Activated naive CD8-positive, alpha-beta T cell treated with anti-CD3 and anti-CD28 coated beads, Interleukin-2, amount 10 ng/mL, durations not matched to agents 7 days and 5 days (primary cell): ENCODE results near the gene LMTK2. TPM values are rescaled to one million over a fixed set of nuclear protein-coding genes. Genes with fewer than 3 reads are reported as not detected.

Source experiments
- ATAC-seq: fragments of 150-1000 bp; cut with Tn5 transposase; one replicate; pipeline ENCODE4 v1.10.0; 2021; ENCODE audit warnings: low read depth, moderate library complexity
- POLR2A ChIA-PET: fragments of 350-600 bp; sonication (Branson Sonifier 250); formaldehyde crosslinking; loops from one replicate; lab custom pipeline; 2021; ENCODE audit warnings: antibody characterized with exemption; lab: Charles Lee
- DNase-seq: peaks from one replicate; pipeline ENCODE4 v3.0.0; 2021
- H3K27ac Mint-ChIP-seq: one replicate; pipeline ENCODE4 v1.8.0; 2022; ENCODE audit warnings: mild to moderate bottlenecking, mixed read lengths
- H3K27me3 Mint-ChIP-seq: one replicate; pipeline ENCODE4 v1.8.0; 2022; ENCODE audit warnings: mild to moderate bottlenecking, moderate library complexity, mixed read lengths
- H3K36me3 Mint-ChIP-seq: one replicate; pipeline ENCODE4 v1.8.0; 2021; ENCODE audit warnings: mild to moderate bottlenecking, mixed read lengths
- H3K4me1 Mint-ChIP-seq: one replicate; pipeline ENCODE4 v1.8.0; 2021; ENCODE audit warnings: mixed read lengths
- H3K4me3 Mint-ChIP-seq: one replicate; pipeline ENCODE4 v1.8.0; 2022; ENCODE audit warnings: mild to moderate bottlenecking, moderate library complexity, mixed read lengths
- H3K9me3 Mint-ChIP-seq: one replicate; pipeline ENCODE4 v1.8.0; 2021; ENCODE audit warnings: mixed read lengths
- total RNA-seq, 2 experiments: library from RNA; stranded (reverse); gene quantifications; one replicate each; pipeline ENCODE4 v1.2.3, GENCODE V29; 2021

The LMTK2 gene
- total RNA-seq, 2 experiments from 2014 or later, result 13.1 to 13.5 TPM

DNA sequence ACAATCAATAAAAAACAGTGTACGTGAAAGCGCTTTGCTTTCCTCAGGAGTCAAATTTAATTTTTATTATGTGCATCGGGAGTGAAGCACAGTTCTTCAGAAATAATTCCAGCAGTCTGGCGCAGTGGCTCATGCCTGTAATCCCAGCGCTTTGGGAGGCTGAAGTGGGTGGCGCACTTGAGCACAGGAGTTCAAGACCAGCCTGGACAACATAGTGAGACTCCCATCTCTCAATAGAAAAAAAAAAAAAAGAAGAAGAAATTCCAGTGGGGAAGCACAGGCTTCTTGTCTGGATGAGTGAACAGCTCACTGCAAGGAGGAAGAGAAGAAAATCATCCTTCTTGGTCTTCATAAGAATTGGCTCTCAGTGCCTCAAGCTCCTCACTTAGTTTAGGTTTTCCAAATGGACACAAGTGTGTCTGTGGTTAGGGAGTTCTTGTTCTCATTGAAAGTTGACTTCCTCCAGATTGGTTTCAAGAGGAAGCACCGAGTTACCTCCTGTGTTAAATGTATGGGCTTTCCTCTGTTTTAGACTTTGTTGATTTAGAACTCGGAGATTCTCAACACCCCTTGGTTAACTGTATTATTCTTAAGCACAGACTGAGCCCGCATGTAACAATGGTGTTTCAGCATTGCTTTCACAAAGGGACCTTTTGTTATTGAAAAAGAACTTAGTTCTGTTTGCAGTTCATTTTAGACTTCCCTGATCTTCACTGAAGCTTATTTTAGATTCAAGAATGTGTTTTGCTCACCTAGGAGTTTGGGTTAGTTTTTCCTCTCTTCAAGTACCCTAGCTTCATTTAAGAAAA, 28.0 kb downstream of the LMTK2 start:
- ATAC-seq, result no peak
- Mint-ChIP-seq H3K4me1 (peaks cover 27% of the 10 kb centered on the region), H3K27ac (no peak overlapping the region), H3K9me3 (no peaks in the 10 kb centered on the region), H3K36me3 (peaks cover 15% of the 10 kb centered on the region), H3K4me3 (no peak overlapping the region), H3K27me3 (peaks cover 48% of the 10 kb centered on the region)
- POLR2A ChIA-PET, result no interaction called here
- DNase-seq, result no peak

GRCh38 chr7:98135984-98136383, 29.3 kb downstream of the LMTK2 start:
- peaks cover 26% of the 10 kb centered on the region for H3K4me1 Mint-ChIP-seq
- no peak overlapping the region for H3K4me3 Mint-ChIP-seq
- peaks cover 35% of the 10 kb centered on the region for H3K27me3 Mint-ChIP-seq
- H3K36me3 Mint-ChIP-seq, result peaks cover 17% of the 10 kb centered on the region
- DNase-seq (no peak), ATAC-seq (no peak)
- no peaks in the 10 kb centered on the region for H3K9me3 Mint-ChIP-seq
- POLR2A ChIA-PET, result no interaction called here
- no peak overlapping the region for H3K27ac Mint-ChIP-seq

- H3K27ac Mint-ChIP-seq, result no peak overlapping the region
- H3K36me3 Mint-ChIP-seq, result peaks cover 17% of the 10 kb centered on the region
- peaks cover 22% of the 10 kb centered on the region for H3K4me1 Mint-ChIP-seq
- POLR2A ChIA-PET, result interaction anchor here (0.5 to 0.9 kb wide), 2 partner anchors 18 to 30 kb away, joined by 3 read pairs; no protein-coding TSS in a partner anchor
- H3K4me3 Mint-ChIP-seq, result no peak overlapping the region
- no peaks in the 10 kb centered on the region for H3K9me3 Mint-ChIP-seq
- H3K27me3 Mint-ChIP-seq, result peaks cover 31% of the 10 kb centered on the region
- ATAC-seq (no peak), DNase-seq (no peak)
These were observed 29.8 kb downstream of the LMTK2 start for GRCh38 chr7:98136423-98136822.

DNA sequence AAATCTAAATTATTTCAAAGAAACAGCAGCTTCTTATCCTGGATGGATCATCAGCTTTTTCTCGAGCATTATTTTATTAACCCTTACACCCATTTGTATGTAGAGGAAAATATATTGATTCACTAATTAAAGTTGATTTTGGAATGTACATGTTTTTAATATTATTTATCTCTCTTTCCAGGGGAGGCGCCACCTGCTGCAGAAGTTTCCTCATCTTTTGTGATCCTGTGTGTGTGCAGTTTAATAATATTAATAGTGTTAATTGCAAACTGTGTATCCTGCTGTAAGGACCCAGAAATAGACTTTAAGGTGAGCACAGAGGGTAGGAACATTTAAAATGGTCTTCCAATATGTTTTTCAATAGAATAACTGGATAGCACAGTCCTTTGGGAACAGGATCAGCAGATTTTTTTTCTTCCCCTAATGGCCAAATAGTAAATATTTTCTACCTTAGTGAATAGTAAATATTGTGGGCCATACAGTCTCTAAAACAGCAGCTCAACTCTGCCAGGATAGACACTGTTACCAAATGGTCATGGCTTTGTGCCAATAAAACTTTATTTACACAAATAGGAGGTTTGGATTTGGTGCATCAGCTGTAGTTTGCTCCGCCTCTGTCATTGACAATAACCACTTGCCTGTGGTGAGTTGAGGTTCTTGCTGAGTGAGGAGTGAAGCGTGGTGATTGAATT, 30.6 kb downstream of the LMTK2 start:
- Mint-ChIP-seq H3K36me3 (peaks cover 20% of the 10 kb centered on the region), H3K4me3 (no peak overlapping the region), H3K27ac (no peak overlapping the region)

DNA sequence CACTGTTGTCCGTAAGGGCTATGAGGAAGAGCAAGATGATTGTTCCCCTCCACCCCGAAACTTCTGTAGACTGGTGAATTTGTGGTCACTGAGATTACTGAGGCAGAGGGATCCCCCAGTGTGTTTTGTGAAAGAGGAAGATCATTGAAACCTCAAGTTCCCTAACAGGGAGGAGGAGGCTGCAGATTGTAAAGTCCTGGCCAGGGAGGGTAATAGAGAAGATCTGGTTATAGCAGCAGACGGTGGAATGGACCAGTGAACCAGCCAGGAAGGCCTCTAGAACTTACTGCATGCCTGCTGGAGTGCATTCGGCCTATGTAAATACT, 31.1 kb downstream of the LMTK2 start:
- POLR2A ChIA-PET, result no interaction called here

More for the DNA sequence above, 30.6 kb downstream of the LMTK2 start:
- no peaks in the 10 kb centered on the region for H3K9me3 Mint-ChIP-seq
- H3K4me1 Mint-ChIP-seq, result peaks cover 16% of the 10 kb centered on the region
- POLR2A ChIA-PET, result interaction anchor here (0.5 to 0.9 kb wide), 2 partner anchors 17 to 31 kb away, joined by 3 read pairs; no protein-coding TSS in a partner anchor
- ATAC-seq, result no peak
- no peak for DNase-seq
- H3K27me3 Mint-ChIP-seq, result peaks cover 26% of the 10 kb centered on the region

DNA sequence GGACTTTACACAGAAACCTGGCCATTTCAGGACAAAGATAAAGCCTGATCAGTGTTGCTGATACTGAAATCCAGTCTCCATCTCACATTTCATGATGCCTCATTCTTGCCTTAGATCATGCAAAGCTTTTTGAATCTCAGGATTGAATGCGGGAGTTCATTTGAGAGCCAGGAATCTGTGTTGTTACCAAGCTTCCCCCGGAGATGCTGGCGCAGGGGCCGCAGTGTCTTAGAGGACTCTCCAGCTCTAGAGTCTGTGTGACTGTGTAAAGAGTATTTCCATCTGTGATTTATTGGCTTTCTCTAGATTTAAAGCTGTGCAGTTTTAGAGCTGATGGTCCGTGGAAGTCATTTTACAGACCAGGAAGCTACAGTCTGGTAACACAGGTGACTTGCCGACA, 32.0 kb downstream of the LMTK2 start:
- H3K27me3 Mint-ChIP-seq, result peaks cover 23% of the 10 kb centered on the region
- POLR2A ChIA-PET, result no interaction called here
- H3K27ac Mint-ChIP-seq, result no peak overlapping the region
- H3K4me3 Mint-ChIP-seq, result no peak overlapping the region
- peaks cover 25% of the 10 kb centered on the region for H3K36me3 Mint-ChIP-seq
- no peaks in the 10 kb centered on the region for H3K9me3 Mint-ChIP-seq
- ATAC-seq, result no peak
- DNase-seq, result no peak
- peaks cover 6% of the 10 kb centered on the region for H3K4me1 Mint-ChIP-seq

More for the DNA sequence above, 31.1 kb downstream of the LMTK2 start:
- H3K27me3 Mint-ChIP-seq, result peaks cover 26% of the 10 kb centered on the region
- no peaks in the 10 kb centered on the region for H3K9me3 Mint-ChIP-seq
- H3K27ac Mint-ChIP-seq, result no peak overlapping the region
- no peak for ATAC-seq
- H3K36me3 Mint-ChIP-seq, result peaks cover 20% of the 10 kb centered on the region
- no peak for DNase-seq
- H3K4me3 Mint-ChIP-seq, result no peak overlapping the region
- peaks cover 15% of the 10 kb centered on the region for H3K4me1 Mint-ChIP-seq

GRCh38 chr7:98142658-98143057, 36.0 kb downstream of the LMTK2 start:
- ATAC-seq (no peak), DNase-seq (no peak)
- Mint-ChIP-seq H3K4me1 (no peaks in the 10 kb centered on the region), H3K27ac (no peak overlapping the region), H3K36me3 (peaks cover 39% of the 10 kb centered on the region), H3K9me3 (peaks cover 3% of the 10 kb centered on the region), H3K27me3 (no peaks in the 10 kb centered on the region), H3K4me3 (no peak overlapping the region)
- POLR2A ChIA-PET, result no interaction called here

DNA sequence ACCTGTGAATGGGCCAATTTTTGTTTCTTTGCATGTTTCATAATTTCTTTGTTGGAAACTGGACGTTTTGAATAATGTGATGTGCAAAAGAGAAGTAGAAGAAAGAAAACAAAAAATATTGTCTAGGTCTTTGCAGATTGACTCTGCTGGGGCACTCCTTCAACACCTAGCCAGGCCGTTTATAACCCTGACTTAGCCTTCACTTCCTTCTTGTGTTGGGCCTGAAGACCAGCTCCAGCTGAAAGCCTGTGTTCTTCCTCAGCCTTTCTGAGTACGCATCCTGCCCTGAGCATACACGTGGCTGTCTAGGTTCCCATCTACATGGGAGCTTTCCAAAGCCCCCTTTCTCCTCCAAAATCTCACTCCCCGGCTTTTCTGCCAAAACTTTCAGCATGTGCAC, 41.9 kb downstream of the LMTK2 start:
- DNase-seq, result no peak

GRCh38 chr7:98149116-98149692, 42.5 kb downstream of the LMTK2 start:
- Mint-ChIP-seq H3K4me3 (no peak overlapping the region), H3K36me3 (peaks cover 20% of the 10 kb centered on the region)

More for the DNA sequence above, 41.9 kb downstream of the LMTK2 start:
- ATAC-seq, result no peak
- Mint-ChIP-seq H3K27me3 (no peaks in the 10 kb centered on the region), H3K27ac (no peak overlapping the region), H3K9me3 (peaks cover 3% of the 10 kb centered on the region), H3K36me3 (peaks cover 20% of the 10 kb centered on the region), H3K4me1 (no peaks in the 10 kb centered on the region), H3K4me3 (no peak overlapping the region)
- POLR2A ChIA-PET, result no interaction called here

GRCh38 chr7:98151884-98152283, 45.2 kb downstream of the LMTK2 start:
- DNase-seq (no peak), ATAC-seq (no peak)
- H3K27me3 Mint-ChIP-seq, result no peaks in the 10 kb centered on the region
- H3K36me3 Mint-ChIP-seq, result peaks cover 17% of the 10 kb centered on the region
- POLR2A ChIA-PET, result no interaction called here
- no peak overlapping the region for H3K27ac Mint-ChIP-seq
- no peak overlapping the region for H3K4me3 Mint-ChIP-seq
- no peaks in the 10 kb centered on the region for H3K4me1 Mint-ChIP-seq
- no peaks in the 10 kb centered on the region for H3K9me3 Mint-ChIP-seq

More at GRCh38 chr7:98149116-98149692, 42.5 kb downstream of the LMTK2 start:
- ATAC-seq (no peak), DNase-seq (no peak)
- H3K9me3 Mint-ChIP-seq, result peaks cover 3% of the 10 kb centered on the region
- no peaks in the 10 kb centered on the region for H3K4me1 Mint-ChIP-seq
- H3K27ac Mint-ChIP-seq, result no peak overlapping the region
- no peaks in the 10 kb centered on the region for H3K27me3 Mint-ChIP-seq
- POLR2A ChIA-PET, result no interaction called here

DNA sequence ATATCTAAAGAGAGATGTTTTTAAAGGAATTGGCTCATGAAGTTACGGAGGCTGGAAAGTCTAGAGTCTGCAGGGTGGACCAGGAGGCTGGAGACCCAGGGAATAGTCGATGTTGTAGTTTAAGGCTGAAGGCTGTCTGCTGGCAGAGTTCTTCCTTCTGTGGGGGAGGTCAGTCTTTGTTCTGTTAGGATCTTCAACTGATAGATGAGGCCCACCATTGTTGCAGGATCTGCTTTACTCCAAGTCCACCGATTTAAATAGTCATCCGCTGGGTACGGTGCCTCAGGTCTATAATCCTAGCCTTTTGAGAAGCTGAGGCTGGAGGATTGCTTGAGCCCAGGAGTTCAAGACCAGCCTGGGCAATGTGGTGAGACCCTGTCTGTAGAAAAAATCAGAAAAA, 50.0 kb downstream of the LMTK2 start:
- Mint-ChIP-seq H3K27ac (no peak overlapping the region), H3K27me3 (no peaks in the 10 kb centered on the region), H3K36me3 (peaks cover 20% of the 10 kb centered on the region), H3K4me3 (no peak overlapping the region), H3K9me3 (no peaks in the 10 kb centered on the region), H3K4me1 (no peaks in the 10 kb centered on the region)
- POLR2A ChIA-PET, result interaction anchor here (0.7 kb wide), 1 partner anchor 12 kb away, joined by 4 read pairs; no protein-coding TSS in a partner anchor
- DNase-seq (no peak), ATAC-seq (no peak)

DNA sequence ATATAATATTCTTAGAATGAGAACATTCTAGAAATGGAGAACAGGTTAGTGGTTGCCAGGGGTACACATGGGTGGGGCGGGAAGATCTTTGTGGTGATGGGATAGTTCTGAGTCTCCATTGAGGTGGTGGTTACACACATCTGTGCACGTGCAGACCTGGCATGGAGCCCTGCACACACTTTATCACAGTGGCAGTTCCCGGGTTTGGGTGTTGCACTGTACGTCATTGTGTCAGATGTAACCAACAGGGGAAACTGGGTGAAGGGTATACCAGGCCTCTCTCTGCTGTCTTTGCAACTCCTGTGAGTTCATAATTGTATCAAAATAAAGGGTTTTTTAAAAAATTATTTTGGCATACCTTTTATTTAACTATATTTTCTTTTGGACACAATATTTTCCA, 51.1 kb downstream of the LMTK2 start:
- H3K27ac Mint-ChIP-seq, result no peak overlapping the region
- DNase-seq, result no peak
- no peaks in the 10 kb centered on the region for H3K27me3 Mint-ChIP-seq
- no peak overlapping the region for H3K4me3 Mint-ChIP-seq
- H3K4me1 Mint-ChIP-seq, result no peaks in the 10 kb centered on the region
- no peaks in the 10 kb centered on the region for H3K9me3 Mint-ChIP-seq
- no peak for ATAC-seq
- peaks cover 19% of the 10 kb centered on the region for H3K36me3 Mint-ChIP-seq
- POLR2A ChIA-PET, result no interaction called here

DNA sequence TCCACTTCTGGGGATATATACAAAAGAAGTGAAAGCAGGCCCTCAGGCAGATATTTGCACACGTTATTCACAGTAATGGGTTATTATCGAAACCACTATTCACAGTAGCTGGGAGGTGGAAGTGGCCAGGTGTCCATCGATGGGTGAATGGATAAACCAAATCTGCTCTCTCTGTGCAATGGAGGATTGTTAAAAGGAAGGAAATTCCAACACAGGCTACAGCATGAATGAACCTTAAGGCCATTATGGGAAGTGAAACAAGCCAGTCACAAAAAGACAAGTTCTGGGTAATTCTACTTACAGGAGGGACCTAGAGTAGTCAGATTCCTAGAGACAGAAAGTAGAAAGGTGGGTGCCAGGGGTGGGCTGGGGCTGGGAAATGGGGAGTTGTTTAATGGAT, 56.1 kb downstream of the LMTK2 start:
- POLR2A ChIA-PET, result no interaction called here
- ATAC-seq (no peak), DNase-seq (no peak)
- no peaks in the 10 kb centered on the region for H3K9me3 Mint-ChIP-seq
- H3K27me3 Mint-ChIP-seq, result no peaks in the 10 kb centered on the region
- H3K27ac Mint-ChIP-seq, result no peak overlapping the region
- no peak overlapping the region for H3K4me3 Mint-ChIP-seq
- peaks cover 8% of the 10 kb centered on the region for H3K36me3 Mint-ChIP-seq
- no peaks in the 10 kb centered on the region for H3K4me1 Mint-ChIP-seq
